ENCODE results near the gene GAB2.

Gene GAB2

GRCh38 chr11:78400702-78401101, 16.9 kb downstream of the GAB2 start:
- DNase-seq = no peak
- TF ChIP-seq POLR2A (IDR thresholded peaks at IDR 0.05; ENCODE audit: low read length) = no peak
- no peak for TF ChIP-seq GATA1 (IDR thresholded peaks at IDR 0.05; ENCODE audit: low read depth, low read length)

GRCh38 chr11:78400116-78400515, 17.5 kb downstream of the GAB2 start:
- no peak for DNase-seq
- TF ChIP-seq GATA1 (IDR thresholded peaks at IDR 0.05; ENCODE audit: low read depth, low read length) = no peak
- TF ChIP-seq POLR2A (IDR thresholded peaks at IDR 0.05; ENCODE audit: low read length) = no peak

GRCh38 chr11:78399136-78399535, 18.5 kb downstream of the GAB2 start:
- no peak for DNase-seq
- TF ChIP-seq GATA1 (IDR thresholded peaks at IDR 0.05; ENCODE audit: low read depth, low read length) (no peak), POLR2A (IDR thresholded peaks at IDR 0.05; ENCODE audit: low read length) (no peak)

DNA sequence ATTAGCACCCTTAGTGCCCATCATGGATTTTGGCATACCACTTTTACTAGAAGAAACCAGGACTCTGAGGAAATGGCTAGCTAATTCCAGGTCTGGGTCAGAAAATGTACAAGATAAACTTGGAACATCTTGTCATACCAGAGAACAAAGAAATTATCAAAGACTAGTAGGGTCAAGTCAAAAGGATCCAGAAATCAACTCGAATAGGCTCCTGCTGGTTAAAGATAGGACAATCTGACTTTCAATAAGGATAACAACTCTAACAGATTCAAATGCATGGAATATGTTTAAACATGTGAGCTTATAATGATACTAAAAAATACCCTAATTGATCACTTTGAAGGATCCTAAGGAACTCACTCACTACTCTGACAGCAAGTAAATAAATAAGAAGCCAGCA, 18.9 kb downstream of the GAB2 start:
- no peak for TF ChIP-seq GATA1 (IDR thresholded peaks at IDR 0.05; ENCODE audit: low read depth, low read length)
- TF ChIP-seq POLR2A (IDR thresholded peaks at IDR 0.05; ENCODE audit: low read length) = no peak
- peak in 1 of 2 experiments; percentile 8 for DNase-seq

DNA sequence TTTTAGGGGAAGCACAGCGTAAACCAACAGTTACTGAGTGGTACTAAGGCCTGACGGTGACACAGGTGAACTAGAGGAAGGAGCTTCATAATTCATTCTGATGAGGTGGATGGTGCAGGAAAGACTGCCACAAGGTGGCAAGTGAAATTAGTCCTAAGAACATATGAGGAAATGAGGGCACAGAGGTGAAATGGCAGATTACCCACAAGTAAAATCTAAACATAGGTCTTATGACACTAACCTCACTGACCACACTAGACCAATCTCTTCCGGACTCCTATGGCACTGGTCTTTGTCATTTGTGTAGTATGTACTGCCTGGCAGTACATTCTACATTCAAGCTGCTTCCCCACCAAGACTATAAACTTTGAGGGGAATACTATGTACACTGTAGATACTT, 20.2 kb downstream of the GAB2 start:
- no peak for DNase-seq
- TF ChIP-seq POLR2A (IDR thresholded peaks at IDR 0.05; ENCODE audit: low read length) (no peak), GATA1 (IDR thresholded peaks at IDR 0.05; ENCODE audit: low read depth, low read length) (no peak)

DNA sequence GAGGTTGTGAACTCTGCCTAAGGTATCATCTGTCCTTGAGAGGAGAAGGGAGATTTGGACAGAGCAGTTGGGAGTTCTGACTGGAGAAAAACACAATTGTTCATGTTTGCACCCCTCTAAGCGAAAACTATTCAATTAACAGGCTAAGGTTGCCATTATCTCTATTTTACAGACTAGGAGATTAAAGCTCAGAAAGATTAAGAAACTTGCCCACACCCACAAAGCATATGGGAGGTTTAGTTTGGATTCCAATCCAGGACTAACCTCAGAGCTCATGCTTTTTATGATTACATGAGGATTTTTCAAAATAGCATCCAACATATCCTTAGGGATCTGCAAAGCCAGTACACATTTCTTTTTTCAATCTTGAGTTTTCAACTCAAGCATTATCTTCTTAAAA, 22.0 kb downstream of the GAB2 start:
- peak in 1 of 2 experiments; percentile 11 for DNase-seq
- no peak for TF ChIP-seq POLR2A (IDR thresholded peaks at IDR 0.05; ENCODE audit: low read length)
- TF ChIP-seq GATA1 (IDR thresholded peaks at IDR 0.05; ENCODE audit: low read depth, low read length) = no peak

- TF ChIP-seq POLR2A (IDR thresholded peaks at IDR 0.05; ENCODE audit: low read length) (no peak), GATA1 (IDR thresholded peaks at IDR 0.05; ENCODE audit: low read depth, low read length) (no peak)
- no peak for DNase-seq
These were observed 24.8 kb downstream of the GAB2 start for GRCh38 chr11:78392854-78393253.

- no peak for TF ChIP-seq GATA1 (IDR thresholded peaks at IDR 0.05; ENCODE audit: low read depth, low read length)
- no peak for DNase-seq
These were observed 26.2 kb downstream of the GAB2 start for GRCh38 chr11:78391424-78391823.

- no peak for DNase-seq
- no peak for TF ChIP-seq POLR2A (IDR thresholded peaks at IDR 0.05; ENCODE audit: low read length)
- TF ChIP-seq GATA1 (IDR thresholded peaks at IDR 0.05; ENCODE audit: low read depth, low read length) = no peak
These were observed 26.8 kb downstream of the GAB2 start for GRCh38 chr11:78390809-78391208.

DNA sequence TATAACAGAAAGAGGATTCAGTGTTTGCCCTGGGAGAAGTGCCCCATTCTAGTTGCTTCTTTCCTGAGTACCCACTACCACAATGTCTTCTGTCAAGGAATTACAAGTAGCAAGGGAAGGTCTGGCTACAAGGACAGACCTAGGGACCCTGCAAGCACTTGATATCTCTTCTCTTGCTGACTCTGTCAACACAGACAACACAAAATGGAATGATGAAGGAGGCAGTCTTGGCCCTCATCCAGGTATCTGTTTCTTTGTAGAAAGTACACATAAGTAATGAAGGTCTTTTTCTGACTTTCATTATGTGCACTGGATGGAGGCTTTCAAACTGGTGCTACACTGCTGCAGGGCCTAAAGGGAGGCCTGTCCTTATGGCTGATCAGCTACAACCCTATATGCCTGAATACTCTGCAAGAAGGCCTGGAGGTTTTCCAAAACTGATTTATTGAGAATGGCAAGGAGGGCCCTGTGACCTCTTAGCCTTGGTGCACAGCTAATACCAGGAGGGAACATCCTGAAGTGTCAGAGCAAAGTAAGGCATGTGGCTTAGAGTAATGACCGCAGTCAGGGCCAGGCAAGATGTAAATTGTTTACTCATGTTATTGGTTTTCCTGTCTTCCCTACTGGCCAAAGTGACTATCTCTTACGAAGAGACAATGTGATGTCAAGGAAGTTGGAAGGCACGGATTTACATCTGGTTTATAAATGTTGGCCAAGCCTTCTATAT, 31.2 kb downstream of the GAB2 start:
- no peak for DNase-seq
- TF ChIP-seq POLR2A (IDR thresholded peaks at IDR 0.05; ENCODE audit: low read length) (no peak), GATA1 (IDR thresholded peaks at IDR 0.05; ENCODE audit: low read depth, low read length) (no peak)

DNA sequence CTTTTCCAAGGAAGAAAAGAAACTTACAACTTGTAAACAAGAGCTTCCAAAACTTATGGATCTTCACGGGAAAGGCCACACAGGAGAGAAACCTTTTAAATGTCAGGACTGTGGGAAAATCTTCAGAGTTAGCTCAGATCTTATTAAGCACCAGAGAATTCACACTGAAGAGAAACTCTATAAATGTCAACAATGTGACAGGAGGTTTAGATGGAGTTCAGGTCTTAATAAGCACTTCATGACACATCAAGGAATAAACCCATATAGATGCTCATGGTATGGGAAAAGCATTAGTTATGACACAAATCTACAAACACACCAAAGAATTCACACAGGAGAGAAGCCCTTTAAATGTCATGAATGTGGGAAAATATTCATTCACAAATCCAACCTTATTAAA, 32.4 kb downstream of the GAB2 start:
- TF ChIP-seq POLR2A (IDR thresholded peaks at IDR 0.05; ENCODE audit: low read length) (no peak), GATA1 (IDR thresholded peaks at IDR 0.05; ENCODE audit: low read depth, low read length) (no peak)
- no peak for DNase-seq

DNA sequence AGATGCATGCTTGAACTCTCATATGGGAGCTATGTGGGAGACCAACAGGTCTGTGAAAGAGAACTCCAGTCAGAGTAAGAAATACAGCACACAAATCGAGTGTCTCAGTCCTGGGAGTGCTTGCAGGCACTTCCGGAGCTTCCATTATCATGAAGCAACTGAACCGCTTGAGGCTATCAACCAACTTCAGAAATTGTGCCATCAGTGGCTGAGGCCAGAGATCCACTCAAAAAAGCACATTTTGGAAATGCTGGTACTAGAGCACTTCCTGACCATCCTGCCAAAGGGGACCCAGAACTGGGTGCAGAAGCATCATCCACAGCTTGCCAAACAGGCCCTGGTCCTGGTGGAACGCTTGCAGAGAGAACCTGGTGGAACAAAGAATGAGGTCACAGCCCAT, 33.4 kb downstream of the GAB2 start:
- DNase-seq = no peak
- TF ChIP-seq GATA1 (IDR thresholded peaks at IDR 0.05; ENCODE audit: low read depth, low read length) (no peak), POLR2A (IDR thresholded peaks at IDR 0.05; ENCODE audit: low read length) (no peak)

- no peak for DNase-seq
These were observed 35.8 kb downstream of the GAB2 start for GRCh38 chr11:78381865-78382264.

DNA sequence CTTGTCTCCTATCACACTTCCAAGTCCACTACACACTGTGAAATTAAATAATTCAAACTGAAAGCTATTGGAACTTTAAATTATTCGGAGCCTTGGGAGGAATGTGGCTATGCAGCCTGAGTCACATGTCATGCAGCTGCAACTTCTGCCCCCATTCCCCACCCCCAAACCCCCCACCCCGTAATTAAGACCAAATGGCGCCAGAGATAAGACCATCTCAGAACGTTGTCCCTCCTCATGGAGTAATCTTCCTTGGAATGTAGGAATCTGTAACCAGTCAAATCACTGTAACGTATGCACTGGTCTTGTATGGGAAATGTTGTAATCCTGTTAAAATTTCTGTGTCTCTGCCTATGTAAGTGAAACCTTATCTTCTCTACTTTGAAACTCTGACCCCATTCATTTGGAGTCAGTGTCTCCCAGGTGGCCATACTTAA, 37.0 kb downstream of the GAB2 start:
- DNase-seq = no peak
- TF ChIP-seq POLR2A (IDR thresholded peaks at IDR 0.05; ENCODE audit: low read length) (no peak), GATA1 (IDR thresholded peaks at IDR 0.05; ENCODE audit: low read depth, low read length) (no peak)

More at GRCh38 chr11:78381865-78382264, 35.8 kb downstream of the GAB2 start:
- TF ChIP-seq GATA1 (IDR thresholded peaks at IDR 0.05; ENCODE audit: low read depth, low read length) (no peak), POLR2A (IDR thresholded peaks at IDR 0.05; ENCODE audit: low read length) (no peak)

GRCh38 chr11:78379039-78379670, 38.5 kb downstream of the GAB2 start:
- no peak for TF ChIP-seq GATA1 (IDR thresholded peaks at IDR 0.05; ENCODE audit: low read depth, low read length)
- TF ChIP-seq POLR2A (IDR thresholded peaks at IDR 0.05; ENCODE audit: low read length) = peak; percentile 16
- no peak for DNase-seq

Measured in erythroblast (primary cell).